WI38 (cell line): ENCODE data around the gene CRYAA.

Experiments
- H3K4me3 ChIP-seq: 2 replicates; pipeline ENCODE4 v1.5.1; 2011; ENCODE audit warnings: low read depth, mild to moderate bottlenecking, control low read depth, low read length
- TF ChIP-seq, protein P1 (sequence below): IDR thresholded peaks from 2 replicates; pipeline ENCODE4 v1.5.1; 2012; ENCODE audit warnings: low read depth, mild to moderate bottlenecking, control low read depth, low read length

The CRYAA gene

GRCh38 chr21:43194303-43195120, 25.7 kb downstream of the CRYAA start:
- no peak overlapping the region for H3K4me3 ChIP-seq
- TF ChIP-seq, protein P1, sequence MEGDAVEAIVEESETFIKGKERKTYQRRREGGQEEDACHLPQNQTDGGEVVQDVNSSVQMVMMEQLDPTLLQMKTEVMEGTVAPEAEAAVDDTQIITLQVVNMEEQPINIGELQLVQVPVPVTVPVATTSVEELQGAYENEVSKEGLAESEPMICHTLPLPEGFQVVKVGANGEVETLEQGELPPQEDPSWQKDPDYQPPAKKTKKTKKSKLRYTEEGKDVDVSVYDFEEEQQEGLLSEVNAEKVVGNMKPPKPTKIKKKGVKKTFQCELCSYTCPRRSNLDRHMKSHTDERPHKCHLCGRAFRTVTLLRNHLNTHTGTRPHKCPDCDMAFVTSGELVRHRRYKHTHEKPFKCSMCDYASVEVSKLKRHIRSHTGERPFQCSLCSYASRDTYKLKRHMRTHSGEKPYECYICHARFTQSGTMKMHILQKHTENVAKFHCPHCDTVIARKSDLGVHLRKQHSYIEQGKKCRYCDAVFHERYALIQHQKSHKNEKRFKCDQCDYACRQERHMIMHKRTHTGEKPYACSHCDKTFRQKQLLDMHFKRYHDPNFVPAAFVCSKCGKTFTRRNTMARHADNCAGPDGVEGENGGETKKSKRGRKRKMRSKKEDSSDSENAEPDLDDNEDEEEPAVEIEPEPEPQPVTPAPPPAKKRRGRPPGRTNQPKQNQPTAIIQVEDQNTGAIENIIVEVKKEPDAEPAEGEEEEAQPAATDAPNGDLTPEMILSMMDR: no peak

DNA sequence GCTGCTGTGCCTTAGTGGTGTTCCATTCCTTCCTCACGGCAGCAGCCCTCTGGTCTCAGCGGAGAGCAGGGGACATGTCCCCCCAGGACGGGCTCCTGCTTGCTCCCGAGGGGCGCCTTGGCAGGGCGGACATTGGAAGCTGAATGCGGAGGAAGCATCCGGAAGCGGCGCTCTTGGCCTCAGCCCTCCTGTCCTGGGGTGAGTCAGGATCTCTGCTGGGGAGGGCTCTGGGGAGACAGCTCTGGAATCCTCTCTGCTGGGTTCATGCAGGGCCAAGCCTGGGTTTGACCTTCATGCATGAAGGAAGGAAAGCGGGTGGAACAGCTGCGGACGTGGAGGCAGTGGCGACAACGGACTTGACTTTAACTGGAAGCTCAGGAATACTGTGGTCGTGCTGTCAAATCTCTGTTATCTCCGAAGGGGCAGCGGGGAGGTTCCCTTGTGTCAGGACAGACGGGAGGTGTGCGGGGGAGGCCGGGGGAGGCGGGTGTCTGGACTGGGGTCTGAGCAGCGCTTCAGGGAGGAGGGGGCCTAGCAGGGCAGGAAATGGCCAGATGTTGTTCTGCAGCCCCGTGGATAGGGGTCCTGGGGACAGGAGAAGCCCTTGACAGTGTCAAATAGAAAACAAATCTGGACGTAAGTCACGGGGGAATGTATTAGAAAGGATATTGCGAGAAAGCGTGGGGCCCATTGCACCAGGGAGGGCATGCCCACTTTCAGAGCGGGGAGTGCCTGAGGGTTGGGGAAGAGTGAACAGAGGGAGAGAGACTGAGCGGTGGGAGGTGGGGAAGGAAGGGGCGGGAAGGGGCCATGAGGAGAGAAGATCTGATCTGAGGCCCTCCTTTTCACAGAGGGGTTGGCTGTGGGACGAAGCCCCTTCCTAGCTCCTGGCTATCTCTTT, 26.6 kb downstream of the CRYAA start:
- TF ChIP-seq, protein P1: no peak
- no peak overlapping the region for H3K4me3 ChIP-seq

DNA sequence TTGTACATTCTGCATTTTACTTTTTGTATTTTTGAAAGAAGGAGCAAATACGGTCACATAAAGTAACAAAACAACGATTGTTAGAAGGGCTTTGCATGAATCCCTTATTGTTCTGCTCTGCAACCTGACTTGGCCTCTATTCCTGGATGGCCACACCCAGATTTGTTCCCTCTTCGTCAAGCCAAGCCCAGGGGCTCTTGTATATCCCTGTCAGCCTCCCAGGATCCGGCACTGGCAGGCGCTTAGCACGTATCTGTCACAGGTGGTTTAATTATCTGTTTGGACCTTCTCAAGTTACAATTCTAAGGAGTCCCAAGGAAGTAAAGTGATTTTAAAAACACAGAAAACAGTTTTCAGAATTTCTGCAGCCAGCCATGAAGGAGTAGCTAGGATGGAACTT, 28.0 kb downstream of the CRYAA start:
- no peak overlapping the region for H3K4me3 ChIP-seq
- TF ChIP-seq, protein P1: no peak

DNA sequence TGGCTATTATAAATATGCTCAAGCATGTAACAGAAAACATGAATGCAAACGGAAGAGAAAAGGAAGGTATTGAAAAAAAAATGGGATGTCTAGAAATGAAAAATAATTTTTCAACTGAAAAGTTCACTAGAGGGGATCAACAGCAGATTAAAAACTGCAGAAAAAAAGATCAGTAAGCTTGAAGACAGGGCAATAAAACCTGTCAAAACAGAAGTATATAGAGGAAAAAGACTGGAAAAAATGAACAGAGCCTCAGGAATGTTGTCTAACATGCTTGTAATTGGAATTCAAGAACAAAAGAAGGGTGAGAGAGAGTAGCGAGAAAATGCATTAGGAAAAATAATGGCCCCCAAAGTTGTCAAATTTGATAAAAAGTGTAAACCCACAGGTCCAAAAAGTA, 29.6 kb downstream of the CRYAA start:
- TF ChIP-seq, protein P1: no peak
- H3K4me3 ChIP-seq: no peak overlapping the region

- TF ChIP-seq, protein P1: no peak
- H3K4me3 ChIP-seq: no peak overlapping the region
Measured at GRCh38 chr21:43201491-43201890, 32.7 kb downstream of the CRYAA start.

GRCh38 chr21:43203591-43203990, 34.8 kb downstream of the CRYAA start:
- no peak overlapping the region for H3K4me3 ChIP-seq
- TF ChIP-seq, protein P1: no peak

- no peak overlapping the region for H3K4me3 ChIP-seq
Measured at GRCh38 chr21:43204638-43205037, 35.8 kb downstream of the CRYAA start.

More at GRCh38 chr21:43204638-43205037, 35.8 kb downstream of the CRYAA start:
- TF ChIP-seq, protein P1: no peak
